ENCODE measurements around the gene SOX6.

SOX6 gene

DNA sequence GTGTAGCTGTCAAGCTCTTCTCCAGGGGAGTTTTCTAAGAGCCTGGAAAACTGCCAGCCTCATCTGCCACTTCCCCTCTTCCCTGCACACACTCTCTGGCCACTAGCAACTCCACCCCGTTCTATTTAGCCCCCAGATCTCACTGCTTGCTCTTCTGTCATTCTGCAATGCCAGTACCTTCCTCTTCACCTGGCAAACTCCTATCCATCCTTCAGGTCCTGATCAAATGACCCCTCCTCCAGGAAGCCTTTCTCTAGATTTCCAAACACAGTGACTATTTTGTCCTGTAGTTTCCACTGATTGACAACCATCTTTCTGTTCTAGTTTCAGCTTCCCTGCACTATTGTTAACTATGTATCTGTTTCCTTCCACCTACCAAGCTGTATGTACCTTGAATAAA lies 437.7 kb downstream of the SOX6 start:
- DNase-seq = no peak

DNA sequence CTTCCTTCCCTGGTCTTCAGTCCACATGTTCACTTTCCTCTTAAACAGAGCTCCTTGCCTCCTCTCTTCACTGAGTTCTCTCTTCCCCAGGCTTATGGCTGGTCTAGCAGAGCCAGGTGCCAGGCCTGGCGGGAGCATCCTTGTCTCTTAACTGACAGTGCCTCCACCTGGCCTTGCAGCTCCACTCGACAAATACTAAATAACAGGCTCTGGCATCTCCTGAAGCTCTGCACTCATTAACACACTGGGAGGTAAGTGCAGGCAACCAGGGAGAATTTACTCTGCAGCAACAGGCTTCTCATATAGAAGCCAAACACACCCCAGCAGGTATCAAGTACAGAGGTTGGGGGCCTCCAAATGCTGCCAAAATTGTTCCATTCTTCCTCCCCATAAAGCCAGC lies 438.1 kb downstream of the SOX6 start:
- no peak for DNase-seq
